ENCODE results near the gene WSB2.

GRCh38 chr12:118036672-118037411 lies 24.1 kb downstream of the WSB2 start:
- no peak for TF ChIP-seq CTCF (IDR thresholded peaks at IDR 0.05)
- no peak for TF ChIP-seq POLR2A (IDR thresholded peaks at IDR 0.05)
